Esophagus squamous epithelium (tissue), 5 donors: Measurements from ENCODE around the gene FAM222B. TPM values are rescaled to one million over a fixed set of nuclear protein-coding genes. Genes with fewer than 3 reads are reported as not detected.

Experiments
- DNase-seq: peaks from one replicate; lab custom pipeline; 2025; lab: John Stamatoyannopoulos, UW
- H3K27ac ChIP-seq, 4 donors: fragments of 200-600 bp; sonication (generic); one replicate each; pipeline ENCODE4 v1.5.1; 2016 to 2019; ENCODE audit warnings: mild to moderate bottlenecking in 1 of 4
- H3K27me3 ChIP-seq, 4 donors: fragments of 200-600 bp; sonication (generic); 1 replicate in 3 of 4; 2 replicates in 1 of 4; pipeline versions ENCODE4 v1.5.1 to v1.6.0; 2017 to 2021; ENCODE audit warnings: antibody characterized with exemption in 1 of 4
- H3K36me3 ChIP-seq, 3 donors: fragments of 200-600 bp; sonication (generic); one replicate each; pipeline ENCODE4 v1.5.1; 2016 to 2019
- H3K4me1 ChIP-seq, 3 donors: fragments of 200-600 bp; sonication (generic); one replicate each; pipeline ENCODE4 v1.5.1; 2017 to 2019
- H3K4me3 ChIP-seq, 4 donors: fragments of 200-600 bp; sonication (generic); 1 replicate in 3 of 4; 2 replicates in 1 of 4; pipeline ENCODE4 v1.5.1; 2016 to 2019; ENCODE audit warnings: mild to moderate bottlenecking in 2 of 4, moderate library complexity in 1 of 4
- H3K9me3 ChIP-seq, 3 donors: fragments of 200-600 bp; sonication (generic); one replicate each; pipeline ENCODE4 v1.5.1; 2016 to 2019
- CTCF ChIP-seq, 6 experiments: fragments of 450-650 bp in 4 of 6; fragments of 200-600 bp in 2 of 6; sonication (generic) in 2 of 6; IDR thresholded peaks; one replicate each; pipeline ENCODE4 v1.5.1; 2016 to 2019; ENCODE audit warnings: antibody characterized with exemption in 6 of 6, mild to moderate bottlenecking in 4 of 6, moderate library complexity in 4 of 6
- POLR2A ChIP-seq, 4 donors: fragments of 450-650 bp; IDR thresholded peaks; one replicate each; pipeline ENCODE4 v1.6.1; 2017; ENCODE audit warnings: antibody characterized with exemption in 4 of 4, mild to moderate bottlenecking in 4 of 4, moderate library complexity in 3 of 4
- WGBS, 2 donors: methylation state at CpG; one replicate each; pipeline ENCODE4 v1.1.5; 2018; 5-methylcytosine and 5-hydroxymethylcytosine counted together
- intact Hi-C: fragments of 100-400 bp; cut with DNase I; formaldehyde crosslinking; loops from one replicate; pipeline ENCODE4 v1.15.0; 2022
- total RNA-seq, 4 donors: library from RNA; depleted of rRNA; stranded (reverse); fragments of >200 nt; gene quantifications; one replicate each; pipeline ENCODE4 v1.1.0, GENCODE V29; 2016
- donor health status: DM: yes; HTN: yes; CAD: no.

The FAM222B gene
- total RNA-seq, 4 donors from 2014 or later: 8.0 to 16.4 (median 11.2) TPM

GRCh38 chr17:28734712-28735241 is 107.8 kb downstream of the FAM222B start:
- Histone ChIP-seq H3K36me3 (peaks cover 0 to 7% (median 0%) of the 10 kb centered on the region in 3 donors), H3K4me1 (peaks cover 0 to 17% (median 0%) of the 10 kb centered on the region in 3 donors), H3K9me3 (no peaks in the 10 kb centered on the region), H3K27me3 (no peaks in the 10 kb centered on the region), H3K27ac (no peak overlapping the region), H3K4me3 (no peak overlapping the region)
- no peak for DNase-seq
- 88 to 93% methylated on average over 3 to 10 of the region's 10 CpGs for WGBS, 2 donors
- intact Hi-C loops: no loop called here
- no peak for TF ChIP-seq CTCF (IDR thresholded peaks at IDR 0.05)
- TF ChIP-seq POLR2A (IDR thresholded peaks at IDR 0.05): no peak

GRCh38 chr17:28733346-28733745 is 109.2 kb downstream of the FAM222B start:
- intact Hi-C loops: no loop called here
- Histone ChIP-seq H3K27ac (no peak overlapping the region), H3K4me1 (peaks cover under 1 to 21% (median 6%) of the 10 kb centered on the region in 3 donors), H3K27me3 (no peaks in the 10 kb centered on the region), H3K36me3 (peaks cover 0 to 7% (median 0%) of the 10 kb centered on the region in 3 donors), H3K9me3 (no peaks in the 10 kb centered on the region), H3K4me3 (no peak overlapping the region)
- TF ChIP-seq CTCF (IDR thresholded peaks at IDR 0.05) (no peak), POLR2A (IDR thresholded peaks at IDR 0.05) (no peak)
- WGBS, 2 donors: 89 to 94% methylated on average over 1 of the region's 1 CpG
- DNase-seq: no peak

GRCh38 chr17:28729950-28730330 is 112.7 kb downstream of the FAM222B start:
- H3K4me1 ChIP-seq: peaks cover 21 to 37% (median 23%) of the 10 kb centered on the region in 3 donors
- intact Hi-C loops: no loop called here
- peak overlapping the region in 2 of 4 donors; percentile 94 to 97 for H3K27ac ChIP-seq
- H3K27me3 ChIP-seq: no peaks in the 10 kb centered on the region
- TF ChIP-seq POLR2A (IDR thresholded peaks at IDR 0.05) (no peak), CTCF (IDR thresholded peaks at IDR 0.05) (no peak)
- no peaks in the 10 kb centered on the region for H3K9me3 ChIP-seq
- DNase-seq: no peak
- 84% methylated on average over 11 of the region's 11 CpGs for WGBS, 2 donors
- H3K36me3 ChIP-seq: peaks cover 0 to 7% (median 0%) of the 10 kb centered on the region in 3 donors
- no peak overlapping the region for H3K4me3 ChIP-seq

GRCh38 chr17:28728364-28729200 is 114.0 kb downstream of the FAM222B start, which contains the start of gene NEK8:
NEK8 (plus strand) TSS chr17:28728788; CDS start chr17:28728814, 26 bp downstream.
- WGBS, 2 donors: 0% methylated on average over 35 to 36 of the region's 64 CpGs
- intact Hi-C loops: no loop called here
- H3K9me3 ChIP-seq: no peaks in the 10 kb centered on the region

More at GRCh38 chr17:28728364-28729200, 114.0 kb downstream of the FAM222B start, which contains the start of gene NEK8:
- peak; percentile 81 for DNase-seq
- peak within 1 kb of the TSS; percentile 94 to 99 (median 98) for H3K27ac ChIP-seq
- H3K4me1 ChIP-seq: peaks cover 23 to 50% (median 33%) of the 10 kb centered on the region in 3 donors
- no peaks in the 10 kb centered on the region for H3K27me3 ChIP-seq
- peaks cover under 1 to 15% (median 6%) of the 10 kb centered on the region in 3 donors for H3K36me3 ChIP-seq
- TF ChIP-seq POLR2A (IDR thresholded peaks at IDR 0.05) (peak in 3 of 4 donors; percentile 23 to 89 (median 27)), CTCF (IDR thresholded peaks at IDR 0.05) (no peak)
- peak within 1 kb of the TSS; percentile 65 to 75 (median 71) for H3K4me3 ChIP-seq
